DMS79 treated with DMSO at 0.1 percent for 48 hours (cell line): ENCODE data around the gene CARD11.
A peak's percentile ranks its signal among the peaks of the same experiment; 100 is the strongest.
"Not testable (repeated sequence)": the region's sequence is repeated elsewhere in the genome, so short reads cannot be mapped to it uniquely, and the experiment has no call there.

Experiments
- DNase-seq: peaks from one replicate; lab custom pipeline; 2025; lab: John Stamatoyannopoulos, UW

Gene CARD11

DNA sequence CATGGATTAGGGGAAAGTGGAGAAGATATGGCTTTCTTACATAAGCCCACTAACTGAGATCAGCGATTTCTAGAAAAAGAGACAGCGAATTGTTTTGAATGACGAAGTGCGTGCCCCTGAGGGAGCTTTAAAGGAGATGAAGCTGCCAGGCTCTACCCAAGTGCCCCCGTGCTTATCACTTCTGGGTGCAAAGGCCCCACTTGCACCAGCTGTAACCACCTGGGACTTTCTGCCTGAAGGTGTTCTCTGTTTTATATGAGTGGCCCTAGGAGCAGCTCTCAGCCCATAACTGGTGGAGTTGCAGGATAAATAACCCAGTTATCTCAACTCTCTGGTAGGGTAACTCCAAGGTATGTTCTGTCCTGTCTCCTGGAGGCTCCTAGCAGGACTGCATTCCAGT is 20.4 kb upstream of the CARD11 start:
- no peak for DNase-seq

DNA sequence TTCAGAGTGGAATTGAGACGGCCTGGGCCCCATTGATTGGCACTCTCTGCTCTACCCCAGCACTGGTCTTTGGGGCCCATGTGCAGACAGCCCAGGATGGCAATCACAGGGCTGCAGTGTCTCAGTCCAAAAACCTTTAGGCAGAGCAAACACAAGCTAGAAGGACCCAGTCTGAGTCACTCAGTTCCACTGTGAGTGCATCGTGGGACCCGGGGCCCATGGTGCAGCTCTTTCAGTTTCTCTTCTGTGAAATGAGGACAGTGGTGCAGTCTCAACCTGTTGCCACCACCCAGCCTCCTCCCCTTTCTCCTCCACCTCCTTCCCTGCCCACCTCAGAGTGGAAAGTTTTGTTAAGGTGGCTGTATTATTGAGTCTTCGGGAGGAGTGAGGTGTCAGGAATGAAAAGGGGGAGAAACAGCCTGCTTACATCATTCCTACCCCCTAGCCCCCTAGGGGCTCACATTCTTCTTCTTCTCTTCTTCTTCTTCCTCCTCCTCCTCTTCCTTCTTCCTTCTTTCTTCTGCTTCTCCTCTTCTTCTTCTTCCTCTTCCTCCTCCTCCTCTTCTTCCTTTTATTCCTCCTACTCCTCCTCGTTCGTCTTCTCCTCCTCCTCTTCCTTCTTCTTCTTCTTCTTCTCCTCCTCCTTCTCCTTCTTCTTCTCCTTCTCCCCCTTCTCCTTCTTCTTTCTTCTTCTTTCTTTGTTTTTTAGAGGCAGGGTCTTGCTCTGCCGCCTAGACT is 19.5 kb upstream of the CARD11 start:
- no peak for DNase-seq

DNA sequence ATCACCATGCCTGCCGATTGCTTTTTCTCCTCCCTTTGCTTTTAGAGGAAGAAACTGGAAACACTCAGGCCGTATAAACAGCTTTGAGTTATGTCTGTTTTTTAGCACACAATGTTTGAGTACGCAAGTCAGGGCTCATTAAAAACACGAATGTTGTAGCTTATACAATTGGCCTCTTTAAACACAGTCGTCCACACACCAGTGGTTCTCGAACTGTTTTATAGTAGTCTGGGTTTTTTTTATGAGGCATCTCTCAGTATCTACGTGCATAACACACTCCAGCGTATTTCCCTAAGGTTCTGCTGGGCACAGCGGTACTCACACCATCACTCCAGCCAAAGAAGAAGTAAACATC is 13.4 kb upstream of the CARD11 start:
- DNase-seq, result peak; percentile 93

GRCh38 chr7:3056234-3057065 is 12.8 kb upstream of the CARD11 start:
- DNase-seq, result peak; percentile 85

GRCh38 chr7:3055626-3056025 is 12.0 kb upstream of the CARD11 start:
- DNase-seq, result peak; percentile 33

- DNase-seq, result no peak
These were observed 692 bp downstream of the CARD11 start for GRCh38 chr7:3042861-3043489.

GRCh38 chr7:3041986-3042675 is 1.5 kb downstream of the CARD11 start:
- DNase-seq, result no peak

GRCh38 chr7:3039787-3040186 is 3.9 kb downstream of the CARD11 start:
- no peak for DNase-seq

- DNase-seq, result not testable (repeated sequence)
These were observed 5.7 kb downstream of the CARD11 start for GRCh38 chr7:3038011-3038410.

- no peak for DNase-seq
These were observed 6.4 kb downstream of the CARD11 start for GRCh38 chr7:3037259-3037658.

GRCh38 chr7:3034591-3035150 is 9.0 kb downstream of the CARD11 start:
- no peak for DNase-seq

DNA sequence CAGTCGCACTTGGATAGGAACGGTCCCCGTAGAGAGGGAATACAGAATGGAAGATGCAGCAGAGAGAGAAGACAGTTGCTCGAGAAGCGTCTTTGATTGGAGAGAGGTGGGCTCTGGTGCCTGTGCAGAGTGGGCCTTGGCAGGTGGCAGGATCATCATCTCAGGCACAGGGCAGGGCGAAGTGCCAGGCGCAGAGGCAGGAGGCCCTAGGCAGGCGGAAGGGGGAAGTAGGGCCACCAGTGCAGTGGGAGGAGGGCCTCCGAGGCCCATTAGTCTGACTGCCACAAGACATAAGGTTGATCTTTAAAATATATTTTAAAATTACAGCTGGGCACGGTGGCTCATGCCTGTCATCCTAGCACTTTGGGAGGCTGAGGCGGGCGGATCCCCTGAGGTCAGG is 10.1 kb downstream of the CARD11 start:
- no peak for DNase-seq

GRCh38 chr7:3033136-3033535 is 10.5 kb downstream of the CARD11 start:
- peak; percentile 22 for DNase-seq

- no peak for DNase-seq
These were observed 11.4 kb downstream of the CARD11 start for GRCh38 chr7:3032256-3032655.

DNA sequence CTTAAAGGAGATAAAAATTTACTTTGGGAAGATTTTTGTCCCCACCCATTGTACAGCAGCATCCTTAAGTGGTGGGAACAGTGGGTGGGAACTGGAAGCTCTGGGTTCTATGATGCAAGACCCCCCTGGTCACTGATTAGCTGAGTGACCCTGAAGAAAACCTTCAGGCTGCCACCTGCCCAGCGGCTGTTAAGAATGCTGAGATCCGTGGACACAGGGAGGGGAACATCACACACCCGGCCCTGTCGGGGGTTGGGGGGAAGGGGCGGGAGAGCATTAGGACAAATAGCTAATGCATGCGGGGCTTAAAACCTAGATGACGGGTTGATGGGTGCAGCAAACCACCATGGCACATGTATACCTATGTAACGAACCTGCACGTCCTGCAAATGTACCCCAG is 14.5 kb downstream of the CARD11 start:
- DNase-seq, result no peak

DNA sequence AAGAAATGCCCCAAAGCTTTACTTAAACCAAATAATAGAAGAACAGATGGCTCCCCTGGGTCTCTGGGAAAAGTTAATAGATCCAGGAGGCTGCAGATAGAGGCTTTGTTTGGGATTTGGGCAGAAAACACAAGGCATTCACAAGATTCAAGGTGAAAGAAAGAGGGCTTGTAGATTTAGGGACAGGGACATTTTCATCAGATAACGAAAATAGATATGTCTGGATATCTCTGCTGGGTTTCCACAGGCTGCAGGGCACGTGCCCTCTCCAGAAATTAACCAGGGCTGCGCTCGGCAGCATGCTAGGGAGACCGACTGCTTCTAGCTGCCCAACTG is 14.9 kb downstream of the CARD11 start:
- no peak for DNase-seq

- no peak for DNase-seq
These were observed 15.5 kb downstream of the CARD11 start for GRCh38 chr7:3028071-3028757.

DNA sequence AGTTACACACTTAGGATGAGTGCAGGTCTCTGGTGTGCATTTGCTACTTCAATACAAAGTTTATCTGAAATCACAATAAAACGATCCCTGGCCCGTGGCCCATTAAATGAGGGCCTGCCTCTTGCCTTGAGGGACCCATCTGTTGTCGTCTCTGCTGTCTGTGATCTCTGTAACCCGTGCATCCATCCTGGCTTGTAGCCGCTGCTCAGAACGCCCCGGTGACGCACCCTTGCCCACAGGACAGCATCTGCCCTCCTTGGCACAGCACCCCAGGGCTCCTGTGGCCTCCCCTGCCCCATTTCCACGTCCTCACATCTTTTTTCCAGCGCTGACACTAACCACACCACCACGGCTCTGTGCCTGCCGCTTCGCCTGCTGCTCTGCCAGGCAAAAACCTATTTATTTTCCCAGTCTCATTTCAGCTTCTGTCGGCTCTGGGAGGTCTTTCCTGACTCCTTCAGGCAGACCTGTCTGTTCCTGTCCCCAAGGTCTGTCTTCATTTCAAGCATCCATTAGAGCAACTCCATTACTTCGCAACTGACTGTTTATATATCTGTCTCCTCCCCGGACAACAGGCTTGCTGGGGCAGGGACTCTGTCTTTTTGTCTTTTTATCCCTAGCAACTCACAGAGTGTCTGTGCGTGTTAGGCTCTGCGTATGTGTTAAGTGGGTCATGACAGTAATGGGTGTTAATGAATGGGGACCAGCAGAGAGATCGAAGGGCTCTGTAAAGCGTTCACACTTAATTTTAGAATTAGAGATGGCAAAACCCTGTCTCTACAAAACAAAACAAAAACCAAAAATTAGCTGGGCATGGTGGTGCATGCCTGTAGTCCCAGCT is 16.4 kb downstream of the CARD11 start:
- no peak for DNase-seq

- no peak for DNase-seq
These were observed 18.1 kb downstream of the CARD11 start for GRCh38 chr7:3025616-3026015.

DNA sequence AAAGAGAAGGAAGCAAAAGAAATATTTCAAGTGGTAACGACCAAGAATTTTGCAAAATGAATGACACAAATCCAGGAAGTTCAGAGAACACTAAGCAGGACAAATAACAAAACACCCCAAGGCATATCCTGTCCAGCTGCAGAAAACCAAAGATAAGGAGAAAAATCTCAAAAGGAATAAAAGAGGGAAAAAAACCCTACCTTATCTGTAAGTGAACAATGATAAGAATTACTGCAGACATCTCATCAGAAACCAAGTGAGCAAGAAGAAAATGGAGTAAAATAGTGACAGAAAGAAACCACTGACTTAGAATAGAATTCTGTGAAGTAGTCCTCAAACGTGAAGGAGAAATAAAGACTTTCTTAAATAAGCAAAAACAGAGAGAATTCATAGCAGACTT is 21.8 kb downstream of the CARD11 start:
- no peak for DNase-seq

- not testable (repeated sequence) for DNase-seq
These were observed 22.4 kb downstream of the CARD11 start for GRCh38 chr7:3021224-3021623.
